ENCODE measurements around the gene MINDY1.

MINDY1 gene

DNA sequence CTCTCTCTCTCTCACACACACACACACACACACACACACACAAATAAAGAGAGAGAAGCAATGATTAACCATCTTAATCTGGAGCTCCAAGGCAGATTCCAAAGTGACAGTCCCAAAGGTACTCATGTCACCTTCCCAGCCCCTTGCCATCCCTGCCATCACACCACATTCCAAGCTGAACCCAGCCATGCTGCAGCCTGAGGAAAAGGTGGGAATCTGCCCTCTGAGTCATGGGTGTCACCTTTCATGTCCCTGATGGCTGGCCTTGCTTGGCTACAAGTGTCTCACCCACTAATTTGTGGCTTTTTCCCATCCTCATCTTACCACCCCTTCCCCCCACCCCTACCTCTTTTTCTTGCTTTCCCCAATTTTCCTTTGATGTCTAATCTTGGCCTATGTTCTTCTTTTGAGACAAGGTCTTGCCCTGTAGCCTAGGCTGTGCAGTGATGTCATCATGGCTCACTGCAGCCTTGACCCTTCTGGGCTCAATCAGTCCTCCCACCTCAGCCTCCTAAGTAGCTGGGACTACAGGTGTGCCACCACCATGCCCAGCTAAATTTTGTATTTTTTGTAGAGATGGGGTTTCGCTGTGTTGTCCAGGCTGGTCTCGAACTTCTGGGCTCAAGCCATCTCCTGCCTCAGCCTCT is 21.4 kb downstream of the MINDY1 start:
- no peak for DNase-seq

DNA sequence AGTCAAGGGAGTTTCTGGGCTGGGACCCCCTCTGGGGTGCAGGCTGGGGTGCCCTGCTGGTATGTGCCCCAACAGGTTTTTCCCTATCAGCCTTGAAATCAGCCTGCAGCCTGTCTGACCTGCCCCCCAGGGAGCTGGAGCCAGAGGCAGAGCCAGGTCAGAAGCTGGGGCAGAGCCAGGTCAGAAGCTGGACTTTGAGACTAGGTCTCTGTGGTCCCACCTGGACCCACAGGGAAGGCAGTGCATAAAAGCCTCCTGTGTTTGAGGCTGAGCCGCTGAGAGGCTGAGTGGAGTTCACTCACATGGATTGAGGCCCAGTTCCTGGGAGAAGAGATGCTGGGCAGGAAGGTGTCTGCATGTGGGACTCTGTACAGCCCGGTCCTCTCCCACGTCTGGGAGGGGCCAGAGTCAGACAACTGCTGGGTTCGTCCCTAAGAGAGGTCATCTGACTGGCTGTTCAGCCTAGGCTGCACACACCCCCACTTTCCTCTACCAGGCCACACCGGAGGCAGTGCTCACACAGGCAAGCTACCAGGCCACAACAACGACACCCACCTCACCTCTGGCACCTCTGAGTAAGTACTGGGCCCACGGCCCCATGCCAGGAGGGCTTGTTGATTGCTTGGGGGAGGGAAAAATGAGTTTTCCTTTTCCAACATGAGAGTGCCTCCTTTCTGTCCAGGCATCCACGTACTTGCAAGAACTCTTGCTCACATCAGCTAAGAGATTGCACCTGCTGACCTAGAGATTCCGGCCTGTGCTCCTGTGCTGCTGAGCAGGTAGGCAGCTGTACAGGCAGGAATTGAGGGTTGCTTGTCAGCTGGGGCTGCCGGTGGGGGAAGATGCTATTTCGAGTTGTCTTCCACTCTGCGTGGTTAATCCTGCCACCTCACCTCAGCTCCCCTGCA is 24.6 kb downstream of the MINDY1 start, which contains the start of gene ANXA9:
TSS of gene ANXA9 (plus strand) at position 488 of the 908 bp plus-strand sequence. CDS start 814 bp downstream, outside the sequence.
- no peak for DNase-seq

DNA sequence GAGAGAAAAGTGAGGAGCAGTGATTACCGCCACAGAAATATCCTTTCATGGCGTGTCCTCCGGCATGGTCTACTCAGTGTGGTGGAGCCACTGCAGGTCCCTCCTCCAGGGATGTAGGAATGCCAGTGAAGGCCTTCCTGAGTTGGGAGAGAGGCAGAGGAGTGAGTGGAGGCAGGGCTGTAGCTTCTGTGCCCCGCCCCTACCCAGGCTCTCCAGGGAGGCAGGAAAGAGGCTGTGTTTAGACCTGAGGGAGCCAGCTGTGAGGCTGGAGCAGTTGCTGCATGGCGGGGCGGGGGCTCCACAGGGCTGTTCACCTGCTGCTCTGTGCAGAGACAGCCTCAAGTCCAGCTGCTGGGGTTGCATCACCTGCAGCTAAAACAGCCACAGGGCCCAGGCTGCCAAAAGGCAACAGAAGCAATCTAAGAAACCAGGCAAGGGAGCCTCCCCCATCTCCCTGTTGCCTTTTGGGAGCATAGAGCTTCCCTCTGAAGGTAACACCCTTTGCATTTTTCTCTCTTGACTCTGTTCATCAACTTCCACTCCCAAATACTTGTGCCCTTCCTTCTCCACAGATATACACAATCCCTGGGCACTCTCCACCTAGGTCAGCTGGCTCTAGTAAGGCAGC is 25.4 kb downstream of the MINDY1 start:
- DNase-seq: no peak

DNA sequence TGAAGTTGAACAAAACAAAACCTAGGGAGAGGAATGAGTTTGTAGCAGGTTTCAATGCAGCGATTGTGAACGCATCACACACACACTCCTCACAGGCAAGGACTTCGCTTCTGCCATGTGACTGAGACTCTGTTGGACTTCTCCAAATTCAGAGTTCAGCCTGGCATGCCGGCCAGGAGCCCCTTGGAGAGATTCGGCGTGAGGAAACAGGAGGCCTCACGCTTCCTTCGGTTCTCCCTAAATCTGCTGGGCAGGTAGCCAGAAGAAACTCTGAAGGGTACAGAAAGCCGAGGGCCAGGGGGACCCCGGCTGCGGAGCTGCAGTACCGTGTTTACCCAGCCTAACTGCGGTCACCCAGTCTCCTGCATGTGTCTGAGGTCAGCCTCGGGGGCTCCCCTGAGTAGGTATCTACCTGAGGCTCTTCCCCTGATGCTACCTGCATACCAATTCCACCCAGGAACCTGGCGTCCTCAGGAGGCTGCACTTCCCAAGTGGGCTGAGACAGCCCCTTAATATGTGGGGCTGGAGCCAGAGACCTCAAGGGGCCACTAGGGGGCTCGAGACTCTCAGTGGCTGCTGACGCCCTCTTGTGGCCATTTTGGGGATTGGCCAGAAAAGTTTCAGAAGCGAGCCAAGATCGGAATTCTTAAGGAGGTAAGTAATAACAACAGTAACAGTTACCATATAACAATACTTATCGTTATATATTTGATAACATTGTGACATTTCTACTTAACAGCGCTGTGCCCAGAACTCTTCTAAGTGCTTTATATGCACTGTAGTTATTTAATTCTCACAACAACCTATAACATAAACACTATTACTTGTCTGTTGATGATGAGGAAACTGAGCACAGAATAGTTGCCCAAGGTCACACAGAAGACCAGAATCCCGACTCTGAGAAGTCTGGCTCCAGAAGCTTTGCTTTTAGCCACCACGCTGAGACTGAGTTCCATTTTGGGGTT is 27.3 kb downstream of the MINDY1 start:
- peak; percentile 90 for DNase-seq

DNA sequence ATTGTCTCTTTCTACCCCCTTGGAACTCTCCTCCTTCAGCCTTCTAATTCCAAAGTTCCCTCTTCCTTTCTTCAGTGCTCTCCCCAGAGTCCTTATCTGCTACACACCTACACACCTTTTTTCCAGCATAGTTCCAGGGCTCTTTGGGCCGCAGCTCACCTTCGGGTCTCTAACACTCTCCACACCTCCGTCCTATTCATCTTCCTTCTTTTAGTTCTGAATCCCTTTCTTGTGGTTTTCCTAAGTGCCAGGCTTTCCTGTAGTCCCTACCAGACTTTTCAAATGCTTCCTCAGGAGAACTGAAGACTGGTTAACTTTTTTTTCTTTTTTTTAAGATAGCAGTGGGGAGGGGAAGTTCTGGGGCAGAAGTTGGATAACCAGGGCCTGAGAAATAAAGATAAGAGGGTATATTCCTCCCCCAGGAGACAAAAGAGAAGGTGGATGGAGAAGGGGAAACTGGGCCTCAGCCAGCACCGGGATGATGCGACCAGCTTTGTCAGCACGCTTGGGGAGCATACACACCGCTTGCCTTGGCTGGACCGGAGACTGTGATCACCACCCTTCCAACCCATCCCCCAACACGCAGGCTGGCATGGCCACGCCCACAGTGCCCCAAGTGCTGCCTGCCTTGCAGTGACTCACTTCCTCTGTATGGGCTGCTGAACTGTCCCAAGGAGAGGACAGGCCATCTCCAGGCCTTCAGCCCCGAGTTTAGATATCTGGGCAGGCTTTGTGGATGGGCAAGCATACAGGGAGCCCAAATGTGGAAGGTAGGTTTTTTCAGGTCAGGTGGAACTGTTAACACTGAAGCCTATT is 29.6 kb downstream of the MINDY1 start:
- DNase-seq: peak; percentile 17

DNA sequence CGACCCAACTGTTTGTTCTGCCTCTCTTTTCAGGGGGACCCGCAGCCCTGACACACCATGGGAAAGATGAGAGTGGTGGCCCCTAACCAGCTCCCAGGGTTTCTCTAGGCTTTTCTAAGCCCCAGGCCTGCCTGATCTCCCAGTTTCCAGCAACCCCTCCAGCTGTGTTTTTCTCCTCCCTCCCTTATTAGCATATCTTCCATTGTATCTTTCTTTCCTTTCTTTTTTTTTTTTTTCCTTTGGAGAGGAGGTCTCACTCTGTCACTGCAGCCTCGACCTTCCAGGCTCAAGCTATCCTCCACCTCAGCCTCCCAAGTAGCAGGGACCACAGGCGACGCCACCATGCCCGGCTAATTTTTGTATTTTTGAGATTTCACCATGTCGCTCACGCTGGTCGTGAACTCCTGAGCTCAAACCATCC is 30.3 kb downstream of the MINDY1 start:
- DNase-seq: no peak

DNA sequence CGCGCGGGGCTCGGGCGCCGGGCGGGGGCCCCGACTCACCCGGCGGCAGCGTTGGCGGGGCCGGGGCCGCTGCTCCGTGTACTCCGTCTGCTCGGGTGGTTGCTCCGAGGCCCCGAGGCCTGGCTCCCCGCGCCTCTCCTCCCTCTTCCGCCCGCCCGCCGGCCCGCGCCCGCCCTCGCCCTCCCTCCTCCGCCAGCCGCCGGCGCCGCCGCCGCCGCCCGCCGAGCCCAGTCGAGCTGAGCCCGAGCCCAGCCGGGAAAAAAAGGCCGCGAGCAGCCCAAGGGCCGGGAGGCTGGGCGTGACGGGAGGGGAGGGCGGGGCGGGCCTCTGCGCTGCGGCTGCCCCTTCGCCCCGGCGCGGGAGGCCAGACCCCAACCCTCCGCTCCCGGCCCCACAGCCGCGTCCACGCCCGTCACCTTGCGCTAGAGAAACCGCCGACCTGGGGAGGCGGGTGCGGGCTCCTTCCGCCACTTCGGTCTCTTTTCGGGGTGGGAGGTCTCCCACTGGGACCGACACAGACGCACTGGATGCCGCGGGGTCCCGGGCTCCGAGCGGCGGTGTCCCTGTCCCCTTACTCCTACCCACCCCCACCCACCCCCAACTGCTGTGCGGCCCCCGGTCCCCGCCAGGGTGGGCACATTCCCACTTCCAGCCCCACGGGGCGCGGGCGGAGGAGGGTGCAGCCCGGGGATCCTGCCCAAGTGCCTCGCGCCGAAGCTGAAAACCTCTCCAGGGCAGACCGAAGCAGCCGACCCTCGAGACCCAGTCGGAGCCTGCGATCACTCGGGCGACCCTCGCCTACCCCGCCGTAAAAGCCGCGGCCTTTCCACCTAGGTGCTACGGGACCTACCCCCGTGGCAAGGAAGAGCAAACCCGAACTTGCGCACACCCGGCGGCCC is 31.9 kb downstream of the MINDY1 start, which contains the start of gene CERS2:
TSS of gene CERS2 (minus strand) at position 256 of the 899 bp plus-strand sequence. CDS start 5,745 bp downstream, outside the sequence.
- DNase-seq: peak; percentile 79

DNA sequence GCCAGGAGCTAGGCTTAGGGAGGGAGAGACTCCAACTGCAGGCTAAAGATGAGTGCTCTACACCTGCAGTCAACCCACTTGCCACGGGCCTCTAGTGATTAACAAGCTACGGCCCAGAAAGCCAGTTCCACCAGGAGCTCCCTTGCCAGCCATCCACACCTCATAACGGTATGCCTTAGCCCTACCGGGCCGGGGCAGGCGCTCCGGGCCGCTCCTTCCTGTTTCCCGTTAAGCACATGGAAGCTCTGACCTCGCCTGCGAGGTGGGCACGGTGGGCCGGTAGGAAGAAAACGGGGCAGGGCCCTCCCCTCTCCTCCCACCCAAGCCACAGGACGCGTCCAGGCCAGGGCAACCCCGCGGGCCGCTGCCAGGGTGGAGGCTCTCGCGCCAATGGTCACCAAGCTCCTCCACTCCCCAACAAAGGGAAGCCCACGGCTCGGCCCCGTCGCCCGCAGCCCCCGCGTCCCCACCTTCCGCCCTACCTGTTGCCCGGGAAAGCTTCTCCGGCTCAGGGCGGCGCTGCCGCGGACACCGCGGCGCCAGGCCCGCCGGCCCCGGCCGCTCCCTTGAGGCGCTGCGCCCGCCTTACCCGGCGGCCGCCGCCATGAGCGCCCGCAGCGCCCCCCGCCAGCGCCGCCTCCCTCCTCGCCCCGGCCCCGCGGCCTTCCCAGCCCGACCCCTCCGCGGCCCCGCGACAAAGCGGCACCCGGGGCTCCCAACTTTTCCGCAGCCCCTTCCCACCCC is 32.7 kb downstream of the MINDY1 start:
- peak; percentile 76 for DNase-seq

DNA sequence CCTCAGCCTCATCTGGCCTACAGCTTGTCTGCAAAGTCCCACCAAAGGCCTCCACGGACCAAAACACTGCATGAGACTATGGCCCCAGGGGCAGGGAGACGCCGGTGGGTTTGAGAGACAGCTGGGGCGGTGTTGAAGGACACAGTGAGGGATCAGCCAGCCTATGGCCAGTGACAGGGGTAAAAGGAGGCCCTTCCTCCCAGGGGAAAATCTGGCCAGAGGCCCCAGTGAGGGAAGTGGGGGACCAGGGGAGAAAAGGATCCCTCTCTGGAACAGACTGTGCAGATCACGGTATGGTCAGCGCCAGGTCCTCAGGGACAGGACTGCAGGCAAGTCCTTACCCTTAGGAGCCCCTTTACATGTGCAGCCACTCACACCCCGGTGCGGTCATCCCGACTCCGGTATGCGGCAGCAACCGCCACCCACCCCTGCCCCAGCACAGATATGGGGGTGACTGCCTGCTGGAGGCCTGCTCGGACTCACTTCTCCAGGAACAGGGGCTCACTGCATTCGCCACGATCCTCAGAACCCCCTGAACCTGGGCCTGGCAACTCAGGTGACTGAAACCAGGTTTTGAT is 33.4 kb downstream of the MINDY1 start:
- DNase-seq: no peak

DNA sequence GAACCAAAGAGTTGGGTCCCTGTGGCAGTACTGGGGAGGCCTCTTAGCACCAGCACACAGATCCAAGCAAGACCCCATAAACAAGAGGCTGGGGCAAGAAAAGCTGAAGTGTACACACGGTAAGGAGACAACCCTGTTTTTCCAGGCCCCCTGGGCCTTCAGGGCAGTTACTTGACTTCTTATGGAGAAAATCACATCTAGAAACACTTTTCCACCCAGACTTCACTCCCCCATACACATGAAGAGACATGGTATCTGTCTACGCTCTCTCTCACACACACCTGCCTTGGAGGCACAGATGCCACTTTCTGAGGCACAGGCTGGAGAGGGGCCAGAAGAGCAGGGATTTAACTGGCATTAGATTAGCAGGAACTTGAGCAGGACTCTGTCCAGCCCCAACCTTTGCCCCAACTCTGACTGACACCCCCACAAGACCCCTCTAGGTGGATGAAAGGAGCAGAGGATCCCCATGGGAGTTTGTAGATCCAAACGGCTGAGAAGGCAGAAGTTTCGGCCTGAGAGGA is 34.2 kb downstream of the MINDY1 start:
- no peak for DNase-seq

DNA sequence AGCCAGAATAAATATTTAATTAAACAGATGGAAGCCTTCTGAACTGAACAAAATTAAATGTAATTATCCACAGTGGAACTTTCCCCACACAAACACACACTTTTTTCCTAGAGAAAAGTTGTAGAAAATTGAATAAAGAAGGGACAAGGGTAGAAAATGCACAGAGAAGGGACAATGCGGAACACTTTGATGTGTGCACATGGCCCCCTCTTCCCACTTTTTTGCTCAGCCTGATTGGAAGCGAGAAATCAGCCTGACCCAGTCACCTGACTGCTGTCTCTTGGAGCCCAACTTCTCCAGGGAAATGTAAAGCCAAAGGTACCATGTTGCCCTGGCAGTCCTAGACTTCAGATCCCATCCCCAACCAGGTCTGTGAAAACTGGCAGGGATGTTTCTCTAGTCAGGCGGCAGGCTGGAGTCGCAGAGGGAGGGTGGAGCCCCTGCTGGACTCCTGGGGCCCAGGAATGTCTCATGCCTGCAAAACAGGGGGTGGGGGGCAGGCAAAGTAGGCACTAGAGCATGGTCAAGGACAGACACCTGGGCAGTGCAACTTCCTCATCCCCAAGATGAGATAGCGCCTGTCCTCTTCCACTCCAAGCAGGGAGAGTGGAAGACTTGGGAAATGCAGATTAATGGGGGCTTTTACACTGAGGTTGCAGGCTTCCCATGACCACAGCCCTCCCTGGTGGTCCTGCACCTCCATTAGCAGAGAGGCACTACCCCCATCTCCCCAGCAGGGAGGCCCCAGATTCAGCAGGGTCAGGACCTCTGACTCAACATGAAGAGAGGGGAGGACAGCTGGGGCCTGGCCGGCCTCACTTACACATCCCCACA is 34.9 kb downstream of the MINDY1 start:
- peak; percentile 28 for DNase-seq

DNA sequence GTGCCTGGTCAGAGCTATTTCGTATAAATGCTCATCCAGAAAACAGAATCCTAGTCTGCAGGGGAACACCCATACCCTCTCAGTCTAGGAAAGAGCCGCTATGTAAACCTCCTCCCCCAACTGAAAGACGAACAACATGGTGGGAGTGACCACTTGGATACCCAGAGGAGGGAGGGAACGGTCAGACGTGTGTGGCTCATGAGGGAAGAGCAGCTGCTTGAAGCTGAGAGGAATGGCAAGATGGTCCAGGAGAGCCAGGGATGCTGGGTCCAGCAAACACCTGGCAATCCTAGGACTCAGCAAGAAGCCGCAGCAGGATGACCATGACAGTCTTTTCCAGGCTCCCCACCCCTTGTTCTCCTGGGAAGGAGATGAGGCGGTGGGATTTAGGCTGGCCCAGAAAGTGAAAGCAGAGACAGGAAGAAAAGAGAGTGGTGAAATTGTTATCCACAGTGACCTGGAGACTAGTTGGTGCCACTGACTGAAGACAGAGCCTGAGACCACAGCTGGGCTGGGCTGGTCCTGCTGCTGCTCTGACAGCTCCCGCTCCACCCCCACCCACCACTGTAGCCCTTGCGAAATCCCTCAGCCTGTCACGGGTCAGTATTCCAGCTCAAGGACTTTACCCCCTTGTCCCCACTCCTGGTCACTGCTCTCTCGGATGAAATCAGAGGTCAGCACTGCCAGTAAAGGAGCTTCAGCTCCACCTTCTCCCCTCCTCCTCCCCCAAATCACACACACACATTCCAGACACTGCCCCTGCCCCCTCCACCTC is 35.7 kb downstream of the MINDY1 start:
- DNase-seq: peak; percentile 33

DNA sequence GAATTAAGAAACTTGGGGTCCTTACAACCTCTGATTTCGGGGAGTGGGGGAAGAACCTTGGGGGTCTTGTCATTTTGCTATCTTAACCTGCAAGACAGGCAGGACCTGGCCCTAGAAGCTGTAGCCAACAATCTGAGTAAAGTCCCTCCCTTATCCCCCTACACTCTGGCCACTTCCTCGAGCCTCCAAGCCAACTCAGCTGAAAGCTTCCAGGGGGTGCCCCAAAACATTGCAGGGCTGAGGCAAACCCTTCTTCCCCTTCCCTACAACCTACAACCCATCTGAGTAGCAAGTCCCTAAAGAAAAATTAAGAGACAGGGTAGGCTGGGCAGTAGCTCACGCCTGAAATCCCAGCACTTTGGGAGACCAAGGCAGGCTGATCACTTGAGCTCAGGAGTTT is 37.1 kb downstream of the MINDY1 start:
- DNase-seq: no peak

DNA sequence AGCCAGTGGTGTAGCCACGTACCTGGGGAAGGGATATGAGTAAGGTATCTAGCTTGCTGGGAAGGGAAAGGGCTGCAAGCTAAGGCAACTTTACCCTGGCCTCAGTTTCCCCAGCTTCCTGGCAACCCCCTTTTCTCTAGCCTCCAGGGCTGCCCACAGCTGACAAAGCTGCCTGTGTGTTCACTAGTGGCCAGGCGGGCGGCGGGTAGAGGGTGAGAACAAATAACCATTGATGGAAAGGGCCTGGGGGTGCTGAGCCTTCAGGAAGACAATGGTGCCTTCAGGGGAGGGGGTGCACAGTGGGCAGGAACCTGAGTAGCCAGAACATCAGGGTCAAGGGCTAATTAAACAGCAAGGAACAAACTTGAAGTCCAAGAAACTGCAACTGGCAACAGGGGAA is 38.2 kb downstream of the MINDY1 start:
- DNase-seq: no peak

DNA sequence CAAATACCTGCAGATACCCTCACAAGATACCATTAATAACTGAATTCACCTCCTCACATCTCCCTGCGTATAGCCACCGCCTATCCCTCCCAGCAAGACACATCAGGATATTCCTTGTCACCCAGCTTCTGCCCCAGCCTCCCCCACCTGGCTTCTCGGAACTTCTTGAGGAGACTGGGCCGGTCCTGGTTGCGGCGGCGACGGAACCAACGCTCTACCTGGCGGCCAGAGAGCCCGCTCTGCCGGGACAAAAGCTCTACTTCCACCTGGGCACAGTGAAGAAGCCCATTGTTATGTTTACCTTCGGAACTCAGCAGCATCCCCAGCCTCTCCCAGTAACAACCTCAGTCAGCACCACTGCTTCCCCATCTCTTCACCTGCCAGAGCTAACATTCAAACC is 38.8 kb downstream of the MINDY1 start:
- DNase-seq: no peak

DNA sequence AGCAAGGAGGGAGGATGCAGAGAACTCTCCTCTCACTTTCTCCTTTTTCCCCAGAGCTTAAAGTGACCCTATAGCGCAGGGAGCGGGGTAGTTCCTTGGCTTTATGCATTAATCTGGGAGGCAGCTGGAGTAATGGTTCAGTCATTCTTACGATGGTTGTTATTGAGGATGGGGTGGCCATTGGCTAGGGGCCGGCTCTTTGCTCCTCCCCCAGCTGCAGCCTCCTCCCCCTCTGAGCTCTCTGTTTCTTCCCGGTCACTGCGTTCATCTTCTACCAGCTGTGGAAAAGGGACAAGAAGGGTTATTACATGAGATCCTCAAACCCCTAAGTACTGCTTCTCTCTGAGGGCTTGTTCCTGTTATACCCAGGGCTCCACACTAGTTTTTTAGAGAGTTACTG is 40.7 kb downstream of the MINDY1 start:
- DNase-seq: no peak

DNA sequence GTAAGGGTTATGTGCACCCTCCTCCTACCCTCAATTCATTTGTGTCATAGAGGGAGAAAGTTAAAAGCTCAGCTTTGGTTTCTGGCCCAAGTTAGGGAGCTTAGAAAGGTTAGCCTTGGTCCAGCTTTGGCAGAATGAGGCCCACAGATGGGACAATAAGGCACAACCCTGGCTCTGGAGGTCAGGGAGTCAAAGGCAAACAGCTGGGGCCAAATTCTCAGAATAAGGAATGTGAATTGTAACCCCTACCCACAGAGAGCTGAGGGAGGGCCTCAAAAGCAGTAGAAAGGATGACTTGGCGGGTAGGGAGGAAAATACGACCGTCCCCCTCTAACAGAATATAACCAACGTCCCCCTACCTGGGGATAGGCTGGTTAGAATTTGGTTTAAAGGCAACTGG is 41.1 kb downstream of the MINDY1 start:
- DNase-seq: no peak

All from retina (tissue), 1 donor.